Measurements from ENCODE around the gene NHLRC4.

Gene NHLRC4

DNA sequence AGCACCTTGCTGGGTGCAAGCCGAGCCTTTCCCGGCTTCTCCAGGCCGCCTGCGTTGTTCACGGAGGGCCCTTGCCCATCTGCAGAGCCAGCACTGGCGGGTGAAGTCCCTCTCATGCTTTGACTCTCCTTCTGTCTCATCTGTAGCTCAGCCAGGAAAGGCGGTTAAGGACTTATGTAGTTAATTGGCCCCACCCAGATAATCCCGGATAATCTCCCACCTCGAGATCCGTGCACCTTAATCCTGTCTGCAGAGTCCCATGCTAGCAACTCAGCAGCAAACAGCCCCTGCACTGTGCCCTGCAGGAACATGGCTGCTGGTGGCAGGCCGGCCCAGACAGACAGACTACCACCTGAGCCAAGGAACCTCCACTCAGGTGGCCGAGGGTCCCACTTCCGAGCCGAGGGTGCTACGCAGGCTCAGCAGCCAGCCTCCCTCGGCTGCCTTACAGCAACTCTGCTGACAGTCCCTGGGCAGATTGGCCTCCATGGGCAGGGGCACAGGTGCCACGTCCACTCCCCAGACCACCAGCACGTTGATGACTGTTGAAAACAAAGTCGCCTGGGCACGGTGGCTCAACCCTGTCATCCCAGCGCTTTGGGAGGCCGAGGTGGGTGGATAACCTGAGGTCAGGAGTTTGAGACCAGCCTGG lies 40.0 kb downstream of the NHLRC4 start:
- no peak for DNase-seq

DNA sequence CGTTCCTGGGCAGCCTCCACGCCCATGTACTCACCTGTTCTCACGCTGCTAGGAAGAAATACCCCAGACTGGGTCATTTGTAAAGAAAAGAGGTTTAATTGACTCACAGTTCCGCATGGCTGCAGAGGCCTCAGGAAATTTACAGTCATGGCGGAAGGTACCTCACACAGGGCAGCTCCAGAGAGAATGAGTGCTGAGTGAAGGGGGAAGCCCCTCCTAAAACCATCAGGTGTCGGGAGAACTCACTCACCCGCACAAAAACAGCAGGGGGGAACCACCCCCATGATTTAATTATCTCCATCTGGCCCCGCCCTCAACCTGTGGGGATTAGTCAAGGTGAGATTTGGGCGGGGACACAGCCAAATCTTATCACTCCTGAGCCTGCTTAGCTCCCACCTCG lies 41.2 kb downstream of the NHLRC4 start:
- DNase-seq = no peak

DNA sequence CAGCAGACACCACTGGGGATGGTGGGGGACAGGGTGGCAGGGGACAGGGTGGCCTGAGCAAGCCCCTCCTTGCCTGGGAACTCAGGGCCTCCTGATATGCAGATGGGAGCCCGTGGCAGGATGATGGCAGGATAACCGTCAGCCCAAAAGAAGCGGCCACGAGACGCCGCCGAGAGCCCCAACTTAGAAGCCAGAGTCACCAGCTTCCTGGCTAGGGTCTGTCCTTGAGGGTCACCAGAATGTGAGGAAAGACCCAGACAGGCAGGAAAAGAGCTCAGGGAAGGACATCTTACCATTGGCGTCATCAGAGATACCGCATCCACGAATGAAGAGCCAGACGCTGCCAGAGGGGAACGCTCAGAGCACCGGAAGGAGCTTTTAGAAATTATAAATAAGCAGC lies 42.5 kb downstream of the NHLRC4 start:
- DNase-seq = no peak

DNA sequence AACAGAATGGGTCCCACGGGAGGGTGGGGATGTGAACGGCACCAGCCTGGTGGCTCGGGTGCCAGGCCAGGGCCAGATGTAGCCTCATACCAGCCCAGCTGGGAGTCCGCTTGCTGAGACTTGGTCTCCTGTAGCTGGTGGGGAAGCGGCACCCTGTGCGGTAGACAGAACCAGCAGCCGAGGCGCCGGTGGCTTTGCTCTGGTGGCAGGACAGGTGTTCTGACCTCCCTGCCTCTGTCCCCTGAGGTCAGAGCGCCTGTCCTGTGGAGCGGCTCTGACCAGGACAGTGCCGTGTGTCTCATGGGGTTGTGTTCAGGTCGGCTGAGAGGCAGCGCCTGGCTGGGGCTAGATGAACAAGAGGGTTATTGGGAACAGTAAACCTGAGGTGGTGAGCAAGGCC lies 43.2 kb downstream of the NHLRC4 start:
- no peak for DNase-seq

DNA sequence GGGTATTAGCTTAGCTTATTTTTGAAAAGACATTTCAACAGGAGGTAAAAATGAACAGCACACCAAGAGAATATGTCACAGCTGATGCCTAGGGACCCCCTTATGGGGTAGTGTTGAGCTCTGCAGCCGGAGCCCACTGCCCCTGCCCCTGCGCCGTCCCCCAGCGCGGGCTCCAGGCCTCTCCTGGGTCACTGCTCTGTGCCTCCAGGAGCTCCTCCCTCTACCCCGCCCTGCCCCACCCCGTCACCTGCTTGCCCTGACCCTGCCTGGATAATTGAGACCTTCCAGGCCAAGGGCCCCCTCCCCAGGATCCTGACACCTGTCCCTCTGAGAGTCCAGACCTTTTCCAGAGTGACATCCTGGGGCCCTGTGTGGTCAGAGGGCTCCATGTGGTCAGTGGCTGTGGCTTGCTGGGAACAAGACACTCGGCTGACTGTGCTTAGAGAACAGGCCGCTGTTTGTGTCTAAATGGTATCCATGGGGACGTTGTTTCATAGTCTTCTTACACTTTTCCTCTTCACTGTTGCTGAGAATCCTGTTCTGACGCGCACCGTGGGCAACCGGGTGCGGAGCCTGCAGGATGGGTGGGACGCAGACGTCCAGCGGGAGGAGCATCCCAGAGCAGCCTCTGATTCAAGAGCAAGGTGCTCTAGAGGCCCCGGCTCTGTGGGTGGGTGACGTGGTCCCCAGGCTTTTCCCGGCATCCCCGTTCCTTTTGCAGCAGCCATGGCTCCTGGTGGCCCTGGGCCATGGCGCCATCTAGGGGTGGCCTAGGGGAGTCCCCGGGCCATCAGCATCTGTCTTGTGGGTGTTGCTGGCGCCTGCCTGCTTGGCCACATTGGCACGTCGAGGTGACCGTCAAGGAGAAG lies 43.9 kb downstream of the NHLRC4 start:
- peak; percentile 35 for DNase-seq

DNA sequence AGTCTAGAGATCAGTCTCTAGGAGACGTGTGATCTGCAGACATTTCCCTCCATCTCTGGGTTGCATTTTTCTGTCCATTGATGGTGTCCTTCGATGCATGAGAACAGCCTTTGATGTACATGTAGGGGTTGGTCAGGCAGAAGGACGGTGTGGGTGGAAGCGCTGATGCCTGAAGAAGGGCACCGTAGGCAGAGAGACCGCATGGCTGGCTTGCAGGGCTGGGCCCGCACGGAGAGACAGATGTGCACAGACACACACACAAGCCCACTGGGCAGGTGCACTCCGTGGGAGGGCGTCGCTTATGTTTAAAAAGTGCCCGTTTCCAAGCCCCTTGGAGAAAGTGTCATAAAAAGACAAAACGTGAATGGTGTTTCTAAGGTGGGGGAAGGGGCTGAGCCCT lies 48.3 kb downstream of the NHLRC4 start:
- no peak for DNase-seq

DNA sequence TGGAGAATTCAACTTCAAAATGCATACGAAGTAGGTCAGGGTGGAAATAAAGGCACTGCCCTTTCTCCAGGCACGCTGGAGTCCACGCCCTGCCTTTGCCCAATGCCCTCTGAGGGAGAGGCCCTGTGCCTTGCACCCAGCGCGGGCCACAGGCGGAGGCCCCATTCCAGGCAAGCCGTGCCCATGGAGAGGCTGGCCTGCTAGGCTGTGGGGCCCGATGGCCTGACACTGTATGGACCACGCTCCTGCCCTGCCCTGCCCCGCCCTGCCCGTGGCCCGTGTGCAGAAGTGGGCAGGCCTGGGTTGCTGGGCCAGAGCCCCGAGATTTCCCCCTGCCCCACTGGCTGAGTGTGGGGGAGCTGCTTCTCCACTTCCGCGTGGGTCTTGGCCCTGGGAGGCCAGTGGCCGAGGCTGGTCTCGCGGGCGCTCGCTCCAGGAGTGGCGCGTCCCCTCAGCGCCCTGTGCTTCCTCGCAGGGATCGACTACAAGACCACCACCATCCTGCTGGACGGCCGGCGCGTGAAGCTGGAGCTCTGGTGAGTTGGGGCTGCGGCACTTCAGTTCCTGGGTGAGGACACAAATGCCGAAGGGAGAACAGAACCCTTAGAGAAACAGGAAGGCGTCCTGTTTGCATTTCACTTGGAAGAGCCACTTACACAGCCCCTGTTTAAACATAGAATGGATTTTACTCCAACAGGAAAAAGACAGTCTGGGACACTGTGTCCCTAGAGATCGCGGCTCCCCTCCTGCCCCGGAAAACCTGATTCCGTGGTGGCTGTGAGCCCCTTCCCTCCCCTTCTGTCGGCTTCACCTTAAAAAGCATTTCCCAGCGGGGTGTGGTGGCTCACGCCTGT lies 50.2 kb downstream of the NHLRC4 start:
- DNase-seq = no peak

DNA sequence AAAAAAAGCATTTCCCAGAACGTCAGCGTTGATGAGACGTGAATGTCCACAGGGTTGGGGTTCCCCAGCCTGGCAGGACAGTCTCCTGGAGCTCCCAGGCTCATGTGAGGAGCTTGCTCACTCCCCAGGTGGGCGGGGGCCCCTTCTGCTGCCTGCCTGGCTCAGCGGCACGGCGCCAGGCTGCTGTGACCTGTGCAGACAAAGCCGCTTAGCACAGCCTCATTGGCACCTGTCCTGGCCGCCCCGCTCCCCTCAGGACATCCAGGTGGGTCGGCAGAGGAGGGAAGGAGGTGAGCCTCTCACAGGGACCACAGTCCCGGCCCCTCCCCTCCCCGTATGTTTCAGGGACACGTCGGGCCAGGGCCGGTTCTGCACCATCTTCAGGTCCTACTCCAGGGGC lies 51.0 kb downstream of the NHLRC4 start:
- DNase-seq = peak; percentile 13

Data from femur (tissue), 1 donor.